Dendritic cell treated with granulocyte-macrophage colony-stimulating factor and Interleukin-4, amounts not matched to agents 40 ng/mL and 50 ng/mL, for 4 days (primary cell): Measurements from ENCODE around the gene SND1.

Experiments used
- H3K27ac Mint-ChIP-seq: one replicate; pipeline ENCODE4 v1.8.0; 2022; ENCODE audit warnings: mild to moderate bottlenecking, mixed read lengths
- H3K27me3 Mint-ChIP-seq: one replicate; pipeline ENCODE4 v1.8.0; 2022; ENCODE audit warnings: mild to moderate bottlenecking, mixed read lengths
- H3K36me3 Mint-ChIP-seq: one replicate; pipeline ENCODE4 v1.8.0; 2022; ENCODE audit warnings: low read depth, mixed read lengths
- H3K4me1 Mint-ChIP-seq: one replicate; pipeline ENCODE4 v1.8.0; 2022; ENCODE audit warnings: low read depth, mixed read lengths
- H3K4me3 Mint-ChIP-seq: one replicate; pipeline ENCODE4 v1.8.0; 2022; ENCODE audit warnings: mild to moderate bottlenecking, moderate library complexity, mixed read lengths
- H3K9me3 Mint-ChIP-seq: one replicate; pipeline ENCODE4 v1.8.0; 2022; ENCODE audit warnings: mixed read lengths
- intact Hi-C: fragments of 100-400 bp; cut with micrococcal nuclease; formaldehyde crosslinking; loops from one replicate; pipeline ENCODE4 v1.15.0; 2022

The SND1 gene

GRCh38 chr7:127765150-127765549, 113.2 kb downstream of the SND1 start:
- H3K4me3 Mint-ChIP-seq: no peak overlapping the region
- H3K9me3 Mint-ChIP-seq: no peaks in the 10 kb centered on the region
- peaks cover 9% of the 10 kb centered on the region for H3K36me3 Mint-ChIP-seq
- no peaks in the 10 kb centered on the region for H3K27me3 Mint-ChIP-seq
- intact Hi-C loops: no loop called here
- peaks cover 9% of the 10 kb centered on the region for H3K4me1 Mint-ChIP-seq
- no peak overlapping the region for H3K27ac Mint-ChIP-seq

GRCh38 chr7:127766831-127767459, 115.0 kb downstream of the SND1 start:
- H3K4me3 Mint-ChIP-seq: no peak overlapping the region
- peaks cover 9% of the 10 kb centered on the region for H3K36me3 Mint-ChIP-seq
- H3K4me1 Mint-ChIP-seq: peaks cover 9% of the 10 kb centered on the region
- intact Hi-C loops: no loop called here
- no peaks in the 10 kb centered on the region for H3K27me3 Mint-ChIP-seq
- peak overlapping the region; percentile 7 for H3K27ac Mint-ChIP-seq
- no peaks in the 10 kb centered on the region for H3K9me3 Mint-ChIP-seq

GRCh38 chr7:127768241-127768640, 116.2 kb downstream of the SND1 start:
- Mint-ChIP-seq H3K9me3 (no peaks in the 10 kb centered on the region), H3K4me3 (no peak overlapping the region), H3K36me3 (peaks cover 9% of the 10 kb centered on the region), H3K4me1 (peaks cover 9% of the 10 kb centered on the region), H3K27ac (no peak overlapping the region), H3K27me3 (no peaks in the 10 kb centered on the region)
- intact Hi-C loops: no loop called here

- Mint-ChIP-seq H3K4me1 (peaks cover 9% of the 10 kb centered on the region), H3K4me3 (no peak overlapping the region), H3K27ac (no peak overlapping the region)
Observed at GRCh38 chr7:127769137-127769536, 117.1 kb downstream of the SND1 start.

GRCh38 chr7:127769696-127770400, 117.9 kb downstream of the SND1 start:
- peaks cover 18% of the 10 kb centered on the region for H3K36me3 Mint-ChIP-seq
- H3K27ac Mint-ChIP-seq: no peak overlapping the region
- peaks cover 9% of the 10 kb centered on the region for H3K4me1 Mint-ChIP-seq

More at GRCh38 chr7:127769137-127769536, 117.1 kb downstream of the SND1 start:
- H3K27me3 Mint-ChIP-seq: no peaks in the 10 kb centered on the region
- no peaks in the 10 kb centered on the region for H3K9me3 Mint-ChIP-seq
- intact Hi-C loops: no loop called here
- peaks cover 10% of the 10 kb centered on the region for H3K36me3 Mint-ChIP-seq

GRCh38 chr7:127770885-127771284, 118.9 kb downstream of the SND1 start:
- no peaks in the 10 kb centered on the region for H3K9me3 Mint-ChIP-seq
- H3K4me3 Mint-ChIP-seq: no peak overlapping the region
- peaks cover 9% of the 10 kb centered on the region for H3K4me1 Mint-ChIP-seq
- no peak overlapping the region for H3K27ac Mint-ChIP-seq
- H3K27me3 Mint-ChIP-seq: no peaks in the 10 kb centered on the region
- H3K36me3 Mint-ChIP-seq: peaks cover 19% of the 10 kb centered on the region
- intact Hi-C loops: no loop called here

More at GRCh38 chr7:127769696-127770400, 117.9 kb downstream of the SND1 start:
- no peaks in the 10 kb centered on the region for H3K9me3 Mint-ChIP-seq
- intact Hi-C loops: no loop called here
- H3K27me3 Mint-ChIP-seq: no peaks in the 10 kb centered on the region
- no peak overlapping the region for H3K4me3 Mint-ChIP-seq

- Mint-ChIP-seq H3K4me1 (peaks cover 6% of the 10 kb centered on the region), H3K27me3 (no peaks in the 10 kb centered on the region), H3K9me3 (no peaks in the 10 kb centered on the region), H3K36me3 (peaks cover 15% of the 10 kb centered on the region), H3K4me3 (no peak overlapping the region), H3K27ac (no peak overlapping the region)
- intact Hi-C loops: no loop called here
Observed at GRCh38 chr7:127771707-127772106, 119.7 kb downstream of the SND1 start.

GRCh38 chr7:127776776-127777386, 124.9 kb downstream of the SND1 start:
- H3K9me3 Mint-ChIP-seq: no peaks in the 10 kb centered on the region
- no peaks in the 10 kb centered on the region for H3K27me3 Mint-ChIP-seq
- no peak overlapping the region for H3K4me3 Mint-ChIP-seq
- no peak overlapping the region for H3K27ac Mint-ChIP-seq
- intact Hi-C loops: no loop called here
- peaks cover 19% of the 10 kb centered on the region for H3K4me1 Mint-ChIP-seq
- peaks cover 9% of the 10 kb centered on the region for H3K36me3 Mint-ChIP-seq

- peaks cover 7% of the 10 kb centered on the region for H3K36me3 Mint-ChIP-seq
- no peaks in the 10 kb centered on the region for H3K27me3 Mint-ChIP-seq
- peaks cover 52% of the 10 kb centered on the region for H3K4me1 Mint-ChIP-seq
- intact Hi-C loops: no loop called here
- H3K27ac Mint-ChIP-seq: no peak overlapping the region
- H3K4me3 Mint-ChIP-seq: no peak overlapping the region
- no peaks in the 10 kb centered on the region for H3K9me3 Mint-ChIP-seq
Observed at GRCh38 chr7:127780489-127780888, 128.5 kb downstream of the SND1 start.

- intact Hi-C loops: no loop called here
- peaks cover 54% of the 10 kb centered on the region for H3K4me1 Mint-ChIP-seq
- H3K27me3 Mint-ChIP-seq: no peaks in the 10 kb centered on the region
- H3K9me3 Mint-ChIP-seq: no peaks in the 10 kb centered on the region
- H3K27ac Mint-ChIP-seq: no peak overlapping the region
- peaks cover 7% of the 10 kb centered on the region for H3K36me3 Mint-ChIP-seq
- no peak overlapping the region for H3K4me3 Mint-ChIP-seq
Observed at GRCh38 chr7:127781081-127781480, 129.1 kb downstream of the SND1 start.

GRCh38 chr7:127782075-127782474, 130.1 kb downstream of the SND1 start:
- intact Hi-C loops: no loop called here
- no peaks in the 10 kb centered on the region for H3K9me3 Mint-ChIP-seq
- H3K27ac Mint-ChIP-seq: peak overlapping the region; percentile 63
- peaks cover 64% of the 10 kb centered on the region for H3K4me1 Mint-ChIP-seq
- no peak overlapping the region for H3K4me3 Mint-ChIP-seq
- H3K27me3 Mint-ChIP-seq: no peaks in the 10 kb centered on the region
- peaks cover 7% of the 10 kb centered on the region for H3K36me3 Mint-ChIP-seq

GRCh38 chr7:127782654-127783559, 130.9 kb downstream of the SND1 start:
- peak overlapping the region; percentile 63 for H3K27ac Mint-ChIP-seq
- H3K9me3 Mint-ChIP-seq: no peaks in the 10 kb centered on the region
- no peaks in the 10 kb centered on the region for H3K27me3 Mint-ChIP-seq
- peaks cover 72% of the 10 kb centered on the region for H3K4me1 Mint-ChIP-seq
- H3K4me3 Mint-ChIP-seq: no peak overlapping the region
- intact Hi-C loops: no loop called here
- H3K36me3 Mint-ChIP-seq: peaks cover 7% of the 10 kb centered on the region

GRCh38 chr7:127786184-127786583, 134.2 kb downstream of the SND1 start:
- intact Hi-C loops: no loop called here
- Mint-ChIP-seq H3K36me3 (peaks cover 7% of the 10 kb centered on the region), H3K9me3 (no peaks in the 10 kb centered on the region), H3K4me3 (no peak overlapping the region), H3K27me3 (no peaks in the 10 kb centered on the region), H3K27ac (no peak overlapping the region), H3K4me1 (peaks cover 83% of the 10 kb centered on the region)

GRCh38 chr7:127789031-127789430, 137.0 kb downstream of the SND1 start:
- peaks cover 88% of the 10 kb centered on the region for H3K4me1 Mint-ChIP-seq
- H3K27me3 Mint-ChIP-seq: no peaks in the 10 kb centered on the region
- H3K9me3 Mint-ChIP-seq: no peaks in the 10 kb centered on the region
- no peak overlapping the region for H3K27ac Mint-ChIP-seq
- H3K36me3 Mint-ChIP-seq: peaks cover 7% of the 10 kb centered on the region
- intact Hi-C loops: no loop called here
- no peak overlapping the region for H3K4me3 Mint-ChIP-seq
